Germinal center (tissue), 1 donor: ENCODE results near the gene TPSAB1.
"Not testable (repeated sequence)": the region's sequence is repeated elsewhere in the genome, so short reads cannot be mapped to it uniquely, and the experiment has no call there.

Experiments
- DNase-seq: peaks from one replicate; pipeline ENCODE4 v3.0.0; 2012; ENCODE audit warnings: mixed read lengths, low spot score

TPSAB1 gene

GRCh38 chr16:1223355-1224214 is 16.9 kb upstream of the TPSAB1 start:
- no peak for DNase-seq

- no peak for DNase-seq
Measured at GRCh38 chr16:1224558-1224957, 15.9 kb upstream of the TPSAB1 start.

- no peak for DNase-seq
Measured at GRCh38 chr16:1225051-1225451, 15.5 kb upstream of the TPSAB1 start, which contains the start of gene TPSG1. Gene TPSG1 (minus strand): TSS chr16:1225268. CDS start chr16:1225252, 16 bp downstream.

- not testable (repeated sequence) for DNase-seq
Measured at GRCh38 chr16:1225728-1226311, 14.7 kb upstream of the TPSAB1 start.

GRCh38 chr16:1226692-1227091 is 13.8 kb upstream of the TPSAB1 start:
- not testable (repeated sequence) for DNase-seq

GRCh38 chr16:1228227-1228626 is 12.3 kb upstream of the TPSAB1 start:
- DNase-seq = not testable (repeated sequence)

- DNase-seq = not testable (repeated sequence)
Measured at GRCh38 chr16:1229476-1229875, 11.0 kb upstream of the TPSAB1 start.

- not testable (repeated sequence) for DNase-seq
Measured at GRCh38 chr16:1230084-1230470, 10.4 kb upstream of the TPSAB1 start, which contains the start of gene TPSB2. Gene TPSB2 (minus strand): TSS chr16:1230184. CDS start chr16:1229951, 233 bp downstream.

GRCh38 chr16:1230471-1231212 is 9.9 kb upstream of the TPSAB1 start:
- DNase-seq = not testable (repeated sequence)

GRCh38 chr16:1231301-1231700 is 9.2 kb upstream of the TPSAB1 start:
- DNase-seq = not testable (repeated sequence)

GRCh38 chr16:1232049-1232748 is 8.3 kb upstream of the TPSAB1 start:
- DNase-seq = not testable (repeated sequence)

- not testable (repeated sequence) for DNase-seq
Measured at GRCh38 chr16:1236659-1237058, 3.8 kb upstream of the TPSAB1 start.

GRCh38 chr16:1237990-1238389 is 2.5 kb upstream of the TPSAB1 start:
- DNase-seq = no peak

- DNase-seq = not testable (repeated sequence)
Measured at GRCh38 chr16:1238909-1239308, 1.6 kb upstream of the TPSAB1 start.

GRCh38 chr16:1239575-1239974 is 930 bp upstream of the TPSAB1 start:
- DNase-seq = not testable (repeated sequence)

- DNase-seq = not testable (repeated sequence)
Measured at GRCh38 chr16:1241081-1241480, 576 bp downstream of the TPSAB1 start.

- not testable (repeated sequence) for DNase-seq
Measured at GRCh38 chr16:1243363-1243762, 2.9 kb downstream of the TPSAB1 start.

GRCh38 chr16:1243907-1244850 is 3.7 kb downstream of the TPSAB1 start:
- not testable (repeated sequence) for DNase-seq

GRCh38 chr16:1244881-1245280 is 4.4 kb downstream of the TPSAB1 start:
- DNase-seq = no peak

GRCh38 chr16:1245452-1246020 is 5.0 kb downstream of the TPSAB1 start:
- no peak for DNase-seq
